Mesenchymal stem cell (in vitro differentiated cells and primary cell): Measurements from ENCODE around the gene CERK.

Experiments used
- DNase-seq: peaks from one replicate; pipeline ENCODE4 v3.0.0-alpha.2; 2013
- H2AFZ ChIP-seq: one replicate; pipeline ENCODE4 v1.6.1; 2013; ENCODE audit warnings: low read depth, mild to moderate bottlenecking, control low read depth, inconsistent platforms, low read length, moderate library complexity
- H2AK5ac ChIP-seq: 2 replicates; pipeline ENCODE4 v1.6.1; 2013; ENCODE audit warnings: low read length, moderate library complexity, mild to moderate bottlenecking, inconsistent platforms; ENCODE audit not compliant: severe bottlenecking
- H2BK120ac ChIP-seq: one replicate; pipeline ENCODE4 v1.6.1; 2013; ENCODE audit warnings: low read depth, mild to moderate bottlenecking, inconsistent platforms, low read length, moderate library complexity
- H2BK12ac ChIP-seq, 2 experiments: one replicate each; pipeline ENCODE4 v1.6.1; 2013; ENCODE audit warnings: inconsistent platforms in 2 of 2, low read length in 2 of 2, mild to moderate bottlenecking in 2 of 2, moderate library complexity in 2 of 2, control low read depth in 1 of 2
- H2BK15ac ChIP-seq: one replicate; pipeline ENCODE4 v1.6.1; 2013; ENCODE audit warnings: mild to moderate bottlenecking, low read depth, inconsistent platforms; ENCODE audit not compliant: poor library complexity, severe bottlenecking
- H2BK5ac ChIP-seq: 2 replicates; pipeline ENCODE4 v1.6.1; 2013; ENCODE audit warnings: low read depth, mild to moderate bottlenecking, low read length, control low read depth, inconsistent platforms; ENCODE audit not compliant: poor library complexity, severe bottlenecking
- H3K14ac ChIP-seq, 2 experiments: one replicate each; pipeline ENCODE4 v1.6.1; 2013; ENCODE audit warnings: inconsistent platforms in 2 of 2, low read length in 2 of 2, control low read depth in 1 of 2, mild to moderate bottlenecking in 1 of 2, moderate library complexity in 1 of 2
- H3K18ac ChIP-seq, 2 experiments: one replicate each; pipeline ENCODE4 v1.6.1; 2013; ENCODE audit warnings: inconsistent platforms in 2 of 2, low read length in 2 of 2, control low read depth in 1 of 2, low read depth in 1 of 2, mild to moderate bottlenecking in 1 of 2
- H3K23ac ChIP-seq, 2 experiments: one replicate each; pipeline ENCODE4 v1.6.1; 2013; ENCODE audit warnings: inconsistent platforms in 2 of 2, low read length in 2 of 2, mild to moderate bottlenecking in 2 of 2, moderate library complexity in 2 of 2, control low read depth in 1 of 2
- H3K27ac ChIP-seq: 2 replicates; pipeline ENCODE4 v1.5.1; 2013; ENCODE audit warnings: mild to moderate bottlenecking, moderate library complexity, low read length, control low read depth, inconsistent platforms; ENCODE audit not compliant: poor library complexity, severe bottlenecking
- H3K27me3 ChIP-seq, 2 experiments: 2 replicates each; pipeline versions ENCODE4 v1.6.1 to v1.7.0; 2013; ENCODE audit warnings: low read length in 2 of 2, mild to moderate bottlenecking in 2 of 2, moderate library complexity in 2 of 2, control low read depth in 1 of 2, inconsistent platforms in 1 of 2; ENCODE audit not compliant: control insufficient read depth in 1 of 2, insufficient read depth in 1 of 2
- H3K36me3 ChIP-seq, 2 experiments: 2 replicates each; pipeline versions ENCODE4 v1.6.1 to v1.7.0; 2013; ENCODE audit warnings: low read length in 2 of 2, control low read depth in 1 of 2, inconsistent platforms in 1 of 2, low read depth in 1 of 2, mild to moderate bottlenecking in 1 of 2; ENCODE audit not compliant: insufficient read depth in 2 of 2, control insufficient read depth in 1 of 2
- H3K4ac ChIP-seq, 2 experiments: one replicate each; pipeline ENCODE4 v1.6.1; 2013; ENCODE audit warnings: inconsistent platforms in 2 of 2, low read length in 2 of 2, mild to moderate bottlenecking in 2 of 2, moderate library complexity in 2 of 2, control low read depth in 1 of 2, low read depth in 1 of 2
- H3K4me1 ChIP-seq: 2 replicates; pipeline ENCODE4 v1.6.1; 2013; ENCODE audit warnings: low read depth, low read length, control low read depth; ENCODE audit not compliant: control insufficient read depth, insufficient read depth
- H3K4me2 ChIP-seq: 2 replicates; pipeline ENCODE4 v1.6.1; 2013; ENCODE audit warnings: low read length, mild to moderate bottlenecking, inconsistent platforms; ENCODE audit not compliant: poor library complexity, severe bottlenecking
- H3K4me3 ChIP-seq, 2 experiments: 2 replicates each; pipeline versions ENCODE4 v1.5.1 to v1.7.0; 2013; ENCODE audit warnings: low read length in 2 of 2, mild to moderate bottlenecking in 2 of 2, control low read depth in 1 of 2, low read depth in 1 of 2; ENCODE audit not compliant: insufficient read depth in 1 of 2
- H3K79me1 ChIP-seq: replicated peaks from 2 replicates; pipeline ENCODE4 v1.6.1; 2013; ENCODE audit warnings: mild to moderate bottlenecking, control low read depth, low read length, inconsistent platforms; ENCODE audit not compliant: poor library complexity, severe bottlenecking
- H3K9ac ChIP-seq: 2 replicates; pipeline ENCODE4 v1.7.0; 2013; ENCODE audit warnings: mild to moderate bottlenecking, low read length, moderate library complexity
- H3K9me3 ChIP-seq: 2 replicates; pipeline ENCODE4 v1.7.0; 2013; ENCODE audit warnings: mild to moderate bottlenecking, low read length; ENCODE audit not compliant: control insufficient read depth
- H4K8ac ChIP-seq: one replicate; pipeline ENCODE4 v1.6.1; 2013; ENCODE audit warnings: inconsistent platforms, mild to moderate bottlenecking, low read length, moderate library complexity
- H4K91ac ChIP-seq: one replicate; pipeline ENCODE4 v1.6.1; 2013; ENCODE audit warnings: mild to moderate bottlenecking, low read length, inconsistent platforms
- WGBS: methylation state at CpG from one replicate; pipeline ENCODE4 v1.1.7; 2013; ENCODE audit warnings: mixed read lengths; 5-methylcytosine and 5-hydroxymethylcytosine counted together

Gene CERK

DNA sequence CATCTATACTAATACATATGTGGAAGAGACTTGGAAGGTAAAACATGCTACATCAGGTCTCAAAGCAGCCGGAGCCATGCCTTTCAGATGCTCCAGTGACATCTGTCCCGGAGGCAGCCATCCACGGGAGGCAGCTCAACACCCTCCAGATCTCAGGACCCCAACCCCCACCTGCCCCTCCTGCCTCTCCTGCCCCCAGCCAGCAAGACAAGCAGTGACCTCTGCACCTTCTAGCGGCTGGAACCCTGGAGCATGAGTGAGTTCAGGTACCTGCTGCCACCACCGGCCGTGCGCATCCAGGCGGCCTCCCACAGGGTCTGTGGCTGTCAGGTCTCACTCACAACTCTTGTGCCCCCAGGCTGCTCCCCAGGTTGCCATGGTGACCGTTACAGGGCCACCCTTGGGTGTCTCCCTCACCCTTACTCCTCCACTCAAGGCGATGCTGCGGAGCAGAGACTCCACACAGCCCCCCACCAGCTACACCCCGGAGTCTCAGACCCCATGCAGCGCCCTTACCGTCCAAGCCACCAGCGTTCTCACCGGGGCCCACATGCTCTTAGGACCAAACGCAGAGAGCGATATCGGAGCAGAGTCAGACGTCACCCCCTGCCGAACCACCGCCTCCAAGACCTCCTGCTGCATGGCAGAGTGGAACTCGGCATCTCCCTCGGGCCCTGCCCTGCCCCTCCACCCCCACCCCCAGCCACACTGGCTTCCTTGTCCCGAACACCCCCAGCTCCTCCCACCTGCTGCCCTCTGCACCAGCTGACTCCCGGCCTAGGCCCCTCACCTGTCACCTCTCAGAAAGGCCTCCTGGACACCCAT lies 34.7 kb downstream of the CERK start:
- H2AFZ ChIP-seq = no peak overlapping the region
- H3K9me3 ChIP-seq = no peaks in the 10 kb centered on the region
- H2BK12ac ChIP-seq = no peak overlapping the region
- no peaks in the 10 kb centered on the region for H3K27me3 ChIP-seq
- WGBS = 95% methylated on average over 26 of the region's 26 CpGs
- no peak overlapping the region for H2BK120ac ChIP-seq
- peaks cover 6% of the 10 kb centered on the region for H3K4me1 ChIP-seq
- no peak overlapping the region for H2BK5ac ChIP-seq
- no peak overlapping the region for H3K4me3 ChIP-seq
- H2AK5ac ChIP-seq = no peak overlapping the region
- no peak for DNase-seq
- peaks cover 80 to 82% of the 10 kb centered on the region in 2 experiments for H3K36me3 ChIP-seq
- no peak overlapping the region for H4K91ac ChIP-seq
- H3K79me1 ChIP-seq = peaks cover 36% of the 10 kb centered on the region
- no peak overlapping the region for H3K4ac ChIP-seq
- no peak overlapping the region for H3K23ac ChIP-seq
- H3K9ac ChIP-seq = no peak overlapping the region
- no peak overlapping the region for H3K27ac ChIP-seq
- H3K4me2 ChIP-seq = no peak overlapping the region
- H2BK15ac ChIP-seq = no peak overlapping the region
- no peak overlapping the region for H3K18ac ChIP-seq
- no peak overlapping the region for H3K14ac ChIP-seq
- H4K8ac ChIP-seq = no peak overlapping the region

DNA sequence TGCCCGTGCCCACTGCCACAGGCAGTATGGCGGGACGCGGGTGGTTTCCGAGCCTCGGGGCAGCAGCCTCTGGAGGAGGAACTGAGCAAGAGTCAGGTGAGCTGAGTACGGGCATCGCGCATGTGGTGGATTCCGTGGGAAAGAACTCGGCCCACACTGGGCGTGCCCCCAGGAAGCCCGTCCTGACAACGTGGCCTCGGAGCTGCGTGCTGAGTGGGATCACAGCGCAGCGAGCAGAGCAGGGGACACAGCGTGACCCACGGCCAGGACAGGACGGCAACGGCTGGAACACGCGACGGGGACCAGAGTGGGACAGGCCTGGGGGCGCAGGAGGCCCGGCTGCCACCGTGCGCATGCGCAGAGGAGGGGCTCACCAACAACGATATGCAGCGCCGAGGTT lies 36.8 kb downstream of the CERK start:
- peaks cover 79 to 83% of the 10 kb centered on the region in 2 experiments for H3K36me3 ChIP-seq

GRCh38 chr22:46699091-46699490 lies 39.0 kb downstream of the CERK start:
- Histone ChIP-seq H2AK5ac (no peak overlapping the region), H2BK12ac (no peak overlapping the region), H3K36me3 (peaks cover 82 to 89% of the 10 kb centered on the region in 2 experiments), H3K14ac (no peak overlapping the region), H3K9me3 (no peaks in the 10 kb centered on the region), H3K4ac (no peak overlapping the region), H3K4me3 (no peak overlapping the region), H3K4me1 (peaks cover 6% of the 10 kb centered on the region), H4K91ac (no peak overlapping the region), H2BK15ac (no peak overlapping the region), H3K23ac (no peak overlapping the region), H3K27ac (no peak overlapping the region), H2BK120ac (no peak overlapping the region), H3K9ac (no peak overlapping the region), H4K8ac (no peak overlapping the region), H3K79me1 (peaks cover 22% of the 10 kb centered on the region), H3K27me3 (no peaks in the 10 kb centered on the region), H3K4me2 (no peak overlapping the region), H3K18ac (no peak overlapping the region), H2BK5ac (no peak overlapping the region), H2AFZ (no peak overlapping the region)
- 98% methylated on average over 17 of the region's 17 CpGs for WGBS
- no peak for DNase-seq

More for the DNA sequence above, 36.8 kb downstream of the CERK start:
- H3K4me2 ChIP-seq = no peak overlapping the region
- DNase-seq = no peak
- H2BK15ac ChIP-seq = no peak overlapping the region
- H3K79me1 ChIP-seq = peaks cover 33% of the 10 kb centered on the region
- no peak overlapping the region for H3K18ac ChIP-seq
- H3K23ac ChIP-seq = no peak overlapping the region
- peaks cover 6% of the 10 kb centered on the region for H3K4me1 ChIP-seq
- peak overlapping the region; percentile 25 for H4K91ac ChIP-seq
- H3K14ac ChIP-seq = no peak overlapping the region
- H2AFZ ChIP-seq = no peak overlapping the region
- H2BK120ac ChIP-seq = no peak overlapping the region
- no peaks in the 10 kb centered on the region for H3K27me3 ChIP-seq
- no peaks in the 10 kb centered on the region for H3K9me3 ChIP-seq
- 98% methylated on average over 33 of the region's 33 CpGs for WGBS
- H2BK5ac ChIP-seq = no peak overlapping the region
- no peak overlapping the region for H3K27ac ChIP-seq
- H3K9ac ChIP-seq = no peak overlapping the region
- H4K8ac ChIP-seq = peak overlapping the region; percentile 12
- no peak overlapping the region for H3K4ac ChIP-seq
- H2AK5ac ChIP-seq = no peak overlapping the region
- H2BK12ac ChIP-seq = no peak overlapping the region
- peak overlapping the region in 1 of 2 experiments; percentile 34 for H3K4me3 ChIP-seq

- Histone ChIP-seq H3K27ac (no peak overlapping the region), H3K14ac (no peak overlapping the region), H3K79me1 (peaks cover 14% of the 10 kb centered on the region), H3K4me1 (peaks cover 4% of the 10 kb centered on the region), H3K23ac (no peak overlapping the region), H3K9ac (no peak overlapping the region), H2AK5ac (no peak overlapping the region), H3K4me3 (no peak overlapping the region), H2BK15ac (no peak overlapping the region), H2BK120ac (no peak overlapping the region), H4K91ac (no peak overlapping the region), H3K9me3 (no peaks in the 10 kb centered on the region), H2BK5ac (no peak overlapping the region), H3K4ac (no peak overlapping the region), H3K4me2 (no peak overlapping the region), H3K36me3 (peaks cover 88 to 91% of the 10 kb centered on the region in 2 experiments), H2BK12ac (no peak overlapping the region), H3K18ac (no peak overlapping the region), H2AFZ (no peak overlapping the region), H4K8ac (no peak overlapping the region), H3K27me3 (no peaks in the 10 kb centered on the region)
- DNase-seq = no peak
- WGBS = 98% methylated on average over 24 of the region's 24 CpGs
These were observed 40.1 kb downstream of the CERK start for GRCh38 chr22:46697811-46698515.
